G401.6 (cell line): ENCODE data around the gene ITGA2B.
"Not testable (repeated sequence)": the region's sequence is repeated elsewhere in the genome, so short reads cannot be mapped to it uniquely, and the experiment has no call there.

ENCODE experiments used
- FAIRE-seq: peaks from 2 replicates; lab custom pipeline; 2012; peaks lifted over from hg19 to GRCh38; lab: Jason Lieb, UNC

ITGA2B gene

DNA sequence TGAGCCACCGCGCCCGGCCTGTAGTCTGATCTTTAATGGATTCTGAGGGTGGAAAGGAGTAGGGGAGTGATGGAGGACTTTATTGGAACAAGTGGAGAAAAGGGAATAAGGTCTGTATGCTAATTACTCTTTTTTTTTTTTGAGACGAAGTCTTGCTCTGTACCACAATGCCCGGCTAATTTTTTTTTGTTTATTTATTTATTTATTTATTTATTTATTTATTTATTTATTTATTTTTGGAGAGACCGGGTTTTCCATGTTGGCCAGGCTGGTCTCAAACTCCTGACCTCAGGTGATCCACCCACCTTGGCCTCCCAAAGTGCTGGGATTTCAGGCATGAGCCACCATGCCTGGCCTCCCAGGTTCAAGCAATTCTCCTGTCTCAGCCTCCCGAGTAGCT lies 59.9 kb downstream of the ITGA2B start:
- not testable (repeated sequence) for FAIRE-seq

DNA sequence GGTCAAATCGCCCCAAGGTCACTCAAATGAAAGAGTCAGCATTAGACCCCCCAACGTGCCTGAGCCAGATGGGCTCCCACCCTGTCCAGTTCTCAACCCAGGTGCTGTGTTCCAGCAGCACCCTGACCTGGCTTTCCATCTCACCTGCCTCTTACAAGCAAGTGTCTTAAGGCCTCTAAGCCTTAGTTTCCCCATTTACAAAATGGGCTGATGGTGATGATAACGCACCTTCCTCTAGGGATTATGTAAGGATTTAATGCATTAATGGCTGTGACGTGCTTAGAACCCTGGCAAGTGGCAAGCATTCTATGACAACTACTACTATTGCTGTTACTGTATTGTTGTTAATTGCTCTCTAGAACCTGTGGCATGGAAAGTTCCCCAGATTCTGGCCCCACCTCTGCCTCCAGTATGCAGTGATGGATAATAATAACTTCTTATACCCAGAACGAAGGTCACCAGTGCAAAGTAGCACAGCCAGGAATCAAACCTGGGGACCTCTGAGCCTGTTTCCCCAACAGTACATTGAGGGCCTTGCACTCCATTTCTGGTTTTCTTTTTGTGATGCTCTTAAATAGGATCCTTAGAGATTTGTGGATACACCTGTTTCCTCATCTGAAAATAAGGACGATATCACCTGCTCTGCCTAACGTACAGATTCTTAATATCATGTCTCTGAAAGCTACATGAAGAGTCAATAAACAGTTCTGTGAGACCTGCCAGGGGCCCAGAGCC lies 61.6 kb downstream of the ITGA2B start:
- no peak for FAIRE-seq

DNA sequence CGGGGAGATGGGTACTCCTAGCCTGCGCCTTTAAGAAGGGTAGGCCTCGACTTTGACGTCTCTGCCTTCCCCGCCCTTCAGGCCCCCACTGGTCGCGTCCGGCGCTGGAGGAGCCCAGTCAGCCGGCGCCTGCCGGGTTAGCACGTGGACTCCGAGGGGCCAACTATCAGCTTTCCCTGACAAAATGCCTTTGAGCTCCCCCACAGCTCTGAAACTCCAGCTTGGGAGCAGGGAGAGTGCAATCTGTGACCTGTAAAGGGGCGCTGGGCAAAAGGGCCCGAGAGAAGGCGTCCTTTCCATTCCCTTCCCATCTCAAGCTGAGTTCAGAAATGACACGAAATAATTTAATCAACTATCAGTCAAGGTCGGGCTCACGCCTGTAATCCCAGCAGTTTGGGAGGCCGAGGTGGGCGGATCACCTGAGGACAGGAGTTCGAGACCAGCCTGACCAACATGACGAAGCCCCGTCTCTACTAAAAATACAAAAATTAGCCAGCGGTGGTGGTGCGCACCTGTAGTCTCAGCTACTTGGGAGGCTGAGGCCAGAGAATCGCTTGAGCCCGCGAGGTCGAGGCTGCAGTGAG lies 62.5 kb downstream of the ITGA2B start:
- peak; percentile 61 for FAIRE-seq

DNA sequence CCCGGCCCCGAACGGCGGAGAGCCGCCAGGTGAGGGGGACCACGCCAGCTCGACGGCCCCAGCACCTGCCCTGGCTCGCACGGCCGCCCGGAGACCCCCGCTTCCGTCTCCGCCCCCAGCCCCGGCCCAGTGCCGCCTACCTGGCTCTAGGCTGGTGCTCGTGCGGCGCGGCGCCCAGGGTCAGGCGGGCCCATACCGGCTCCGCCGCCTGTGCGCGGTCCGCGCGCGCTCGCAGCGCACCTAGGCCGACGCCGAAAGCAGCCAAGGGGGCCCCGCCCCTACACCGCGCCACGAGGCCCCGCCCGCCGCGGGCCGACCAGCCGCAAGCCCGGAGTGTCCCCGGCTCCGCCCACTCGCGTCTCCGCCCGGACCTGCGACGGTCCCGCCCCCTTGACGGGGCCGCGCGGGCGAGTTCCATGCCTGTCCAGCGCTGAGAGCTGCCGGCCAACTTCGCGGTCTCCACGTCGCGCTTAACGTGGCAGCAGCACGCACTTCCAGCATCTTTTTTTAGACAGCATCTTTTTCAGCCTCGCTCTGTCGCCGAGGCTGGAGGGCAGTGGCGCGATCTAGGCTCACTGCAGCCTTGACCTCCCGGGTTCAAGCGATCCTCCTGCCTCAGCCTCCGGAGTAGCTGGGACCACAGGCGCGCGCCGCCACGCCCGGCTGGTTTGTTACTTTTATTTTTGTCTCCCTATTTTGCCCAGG lies 64.7 kb downstream of the ITGA2B start, which contains the start of gene SLC25A39:
TSS of gene SLC25A39 (minus strand) at position 253 of the 705 bp plus-strand sequence. CDS start 1,261 bp downstream, outside the sequence.
- FAIRE-seq = no peak

DNA sequence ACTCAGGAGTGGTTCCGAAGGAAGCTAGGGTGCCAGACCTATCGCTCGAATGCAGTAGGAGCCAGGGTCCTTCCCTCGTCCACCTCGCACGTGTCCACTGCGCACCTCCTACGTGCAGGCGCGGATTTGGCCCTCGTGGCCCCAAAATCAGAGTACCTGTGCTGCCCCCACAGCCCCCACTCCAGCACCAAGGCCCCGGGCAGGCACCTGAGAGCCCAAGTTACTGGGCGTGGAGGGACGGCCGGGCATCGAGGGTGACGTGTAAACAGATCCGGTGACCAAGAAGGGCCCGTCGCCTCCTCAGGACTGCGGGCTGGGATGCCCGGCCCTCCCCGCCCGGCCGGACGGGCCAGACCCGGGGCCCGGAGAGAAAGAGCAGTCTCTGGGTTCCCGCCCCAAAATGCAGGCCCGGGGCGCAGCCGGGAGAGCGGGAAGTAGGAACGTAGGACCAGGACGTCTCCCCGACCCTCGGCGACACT lies 65.3 kb downstream of the ITGA2B start:
- FAIRE-seq = no peak

DNA sequence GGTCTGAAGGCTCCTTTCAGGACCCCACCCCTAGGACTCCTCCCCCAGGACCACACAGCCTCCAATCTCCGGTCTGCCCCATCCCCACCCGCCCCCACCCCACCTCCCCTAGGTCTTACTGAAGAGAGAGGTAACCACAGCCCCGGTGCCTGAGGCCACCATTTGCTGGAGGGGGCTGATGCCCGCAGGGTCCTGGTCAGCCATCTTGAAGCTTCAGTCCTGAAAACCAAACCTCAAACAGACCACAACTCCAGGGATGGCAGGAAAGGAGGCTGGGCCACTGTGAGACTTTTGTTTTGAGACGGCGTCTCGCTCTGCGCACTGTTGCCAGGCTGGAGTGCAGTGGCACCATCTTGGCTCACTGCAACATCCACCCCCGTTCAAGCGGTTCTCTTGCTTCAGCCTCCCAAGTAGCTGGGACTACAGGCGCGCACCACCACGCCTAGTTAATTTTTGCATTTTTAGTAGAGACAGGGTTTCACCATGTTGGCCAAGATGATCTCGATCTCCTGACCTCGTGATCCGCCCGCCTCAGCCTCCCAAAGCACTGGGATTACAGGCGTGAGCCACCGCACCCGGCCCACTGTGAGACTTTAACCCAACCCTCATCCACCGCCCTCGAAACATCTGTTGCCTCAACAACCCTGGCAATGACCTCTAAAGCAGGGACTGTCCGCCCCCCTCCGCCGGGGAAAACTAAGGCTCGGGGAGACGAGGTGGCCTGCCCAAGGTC lies 65.9 kb downstream of the ITGA2B start:
- FAIRE-seq = no peak

DNA sequence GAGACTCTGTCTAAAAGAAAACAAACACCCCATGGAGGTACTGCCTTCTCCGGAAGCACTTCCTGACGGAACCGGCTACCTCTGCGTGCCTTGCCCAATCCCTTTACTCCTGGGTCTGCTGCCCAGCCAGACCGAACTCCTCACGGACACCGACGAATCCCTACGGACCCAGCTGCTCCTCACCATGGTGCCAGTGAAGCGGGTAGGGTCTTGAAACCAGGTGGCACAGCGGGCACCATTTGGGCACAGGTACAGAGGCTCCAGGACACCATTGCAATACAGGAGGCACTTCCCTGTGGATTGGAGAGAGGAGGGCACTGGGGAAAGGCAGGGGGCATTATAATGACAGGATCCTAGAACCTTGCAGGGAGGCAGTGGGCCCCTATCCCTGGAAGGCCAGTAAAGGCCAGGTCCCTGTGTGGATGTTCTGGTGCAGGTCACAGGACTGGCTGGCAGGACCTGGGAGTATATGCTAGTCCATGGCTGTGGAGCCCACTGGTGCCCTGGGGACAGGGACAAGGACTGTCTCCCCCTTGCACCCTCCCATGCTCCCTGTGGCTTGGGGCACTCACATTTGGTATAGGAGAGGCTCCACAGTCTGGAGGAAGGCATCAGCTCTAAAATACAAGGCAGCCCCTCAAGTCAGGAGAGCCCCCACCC lies 67.1 kb downstream of the ITGA2B start:
- no peak for FAIRE-seq
